Measurements from ENCODE around the gene PWWP2B.

GRCh38 chr10:132457328-132458070, 60.5 kb downstream of the PWWP2B start:
- TF ChIP-seq CTCF (IDR thresholded peaks at IDR 0.05) = no peak
- no peak for TF ChIP-seq PREB (CRISPR knock-in tag; IDR thresholded peaks at IDR 0.05; ENCODE audit: borderline replicate concordance)
- TF ChIP-seq ZNF219 (CRISPR knock-in tag; IDR thresholded peaks at IDR 0.05; ENCODE audit: borderline replicate concordance) = no peak
- TF ChIP-seq, protein P1, sequence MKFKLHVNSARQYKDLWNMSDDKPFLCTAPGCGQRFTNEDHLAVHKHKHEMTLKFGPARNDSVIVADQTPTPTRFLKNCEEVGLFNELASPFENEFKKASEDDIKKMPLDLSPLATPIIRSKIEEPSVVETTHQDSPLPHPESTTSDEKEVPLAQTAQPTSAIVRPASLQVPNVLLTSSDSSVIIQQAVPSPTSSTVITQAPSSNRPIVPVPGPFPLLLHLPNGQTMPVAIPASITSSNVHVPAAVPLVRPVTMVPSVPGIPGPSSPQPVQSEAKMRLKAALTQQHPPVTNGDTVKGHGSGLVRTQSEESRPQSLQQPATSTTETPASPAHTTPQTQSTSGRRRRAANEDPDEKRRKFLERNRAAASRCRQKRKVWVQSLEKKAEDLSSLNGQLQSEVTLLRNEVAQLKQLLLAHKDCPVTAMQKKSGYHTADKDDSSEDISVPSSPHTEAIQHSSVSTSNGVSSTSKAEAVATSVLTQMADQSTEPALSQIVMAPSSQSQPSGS (CRISPR knock-in tag; IDR thresholded peaks at IDR 0.05; ENCODE audit: borderline replicate concordance, low read depth) = no peak
- no peak for TF ChIP-seq TCF7 (CRISPR knock-in tag; IDR thresholded peaks at IDR 0.05; ENCODE audit: low read depth)
- no peak for TF ChIP-seq RELA (CRISPR knock-in tag; IDR thresholded peaks at IDR 0.05; ENCODE audit: borderline replicate concordance)
- TF ChIP-seq RORB (CRISPR knock-in tag; IDR thresholded peaks at IDR 0.05) = no peak
- TF ChIP-seq, protein P2, sequence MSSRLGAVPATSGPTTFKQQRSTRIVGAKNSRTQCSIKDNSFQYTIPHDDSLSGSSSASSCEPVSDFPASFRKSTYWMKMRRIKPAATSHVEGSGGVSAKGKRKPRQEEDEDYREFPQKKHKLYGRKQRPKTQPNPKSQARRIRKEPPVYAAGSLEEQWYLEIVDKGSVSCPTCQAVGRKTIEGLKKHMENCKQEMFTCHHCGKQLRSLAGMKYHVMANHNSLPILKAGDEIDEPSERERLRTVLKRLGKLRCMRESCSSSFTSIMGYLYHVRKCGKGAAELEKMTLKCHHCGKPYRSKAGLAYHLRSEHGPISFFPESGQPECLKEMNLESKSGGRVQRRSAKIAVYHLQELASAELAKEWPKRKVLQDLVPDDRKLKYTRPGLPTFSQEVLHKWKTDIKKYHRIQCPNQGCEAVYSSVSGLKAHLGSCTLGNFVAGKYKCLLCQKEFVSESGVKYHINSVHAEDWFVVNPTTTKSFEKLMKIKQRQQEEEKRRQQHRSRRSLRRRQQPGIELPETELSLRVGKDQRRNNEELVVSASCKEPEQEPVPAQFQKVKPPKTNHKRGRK (CRISPR knock-in tag; IDR thresholded peaks at IDR 0.05; ENCODE audit: borderline replicate concordance) = no peak
- no peak for TF ChIP-seq SP1 (CRISPR knock-in tag; conservative IDR thresholded peaks at IDR 0.05)
- TF ChIP-seq MAX (CRISPR knock-in tag; IDR thresholded peaks at IDR 0.05) = no peak
- no peak for TF ChIP-seq ZNF396 (CRISPR knock-in tag; IDR thresholded peaks at IDR 0.05; ENCODE audit: borderline replicate concordance)
- TF ChIP-seq ERG (CRISPR knock-in tag; IDR thresholded peaks at IDR 0.05) = no peak
- TF ChIP-seq, protein P3, sequence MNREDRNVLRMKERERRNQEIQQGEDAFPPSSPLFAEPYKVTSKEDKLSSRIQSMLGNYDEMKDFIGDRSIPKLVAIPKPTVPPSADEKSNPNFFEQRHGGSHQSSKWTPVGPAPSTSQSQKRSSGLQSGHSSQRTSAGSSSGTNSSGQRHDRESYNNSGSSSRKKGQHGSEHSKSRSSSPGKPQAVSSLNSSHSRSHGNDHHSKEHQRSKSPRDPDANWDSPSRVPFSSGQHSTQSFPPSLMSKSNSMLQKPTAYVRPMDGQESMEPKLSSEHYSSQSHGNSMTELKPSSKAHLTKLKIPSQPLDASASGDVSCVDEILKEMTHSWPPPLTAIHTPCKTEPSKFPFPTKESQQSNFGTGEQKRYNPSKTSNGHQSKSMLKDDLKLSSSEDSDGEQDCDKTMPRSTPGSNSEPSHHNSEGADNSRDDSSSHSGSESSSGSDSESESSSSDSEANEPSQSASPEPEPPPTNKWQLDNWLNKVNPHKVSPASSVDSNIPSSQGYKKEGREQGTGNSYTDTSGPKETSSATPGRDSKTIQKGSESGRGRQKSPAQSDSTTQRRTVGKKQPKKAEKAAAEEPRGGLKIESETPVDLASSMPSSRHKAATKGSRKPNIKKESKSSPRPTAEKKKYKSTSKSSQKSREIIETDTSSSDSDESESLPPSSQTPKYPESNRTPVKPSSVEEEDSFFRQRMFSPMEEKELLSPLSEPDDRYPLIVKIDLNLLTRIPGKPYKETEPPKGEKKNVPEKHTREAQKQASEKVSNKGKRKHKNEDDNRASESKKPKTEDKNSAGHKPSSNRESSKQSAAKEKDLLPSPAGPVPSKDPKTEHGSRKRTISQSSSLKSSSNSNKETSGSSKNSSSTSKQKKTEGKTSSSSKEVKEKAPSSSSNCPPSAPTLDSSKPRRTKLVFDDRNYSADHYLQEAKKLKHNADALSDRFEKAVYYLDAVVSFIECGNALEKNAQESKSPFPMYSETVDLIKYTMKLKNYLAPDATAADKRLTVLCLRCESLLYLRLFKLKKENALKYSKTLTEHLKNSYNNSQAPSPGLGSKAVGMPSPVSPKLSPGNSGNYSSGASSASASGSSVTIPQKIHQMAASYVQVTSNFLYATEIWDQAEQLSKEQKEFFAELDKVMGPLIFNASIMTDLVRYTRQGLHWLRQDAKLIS (CRISPR knock-in tag; IDR thresholded peaks at IDR 0.05; ENCODE audit: borderline replicate concordance) = no peak
- TF ChIP-seq ZNF138 (CRISPR knock-in tag; conservative IDR thresholded peaks at IDR 0.05) = no peak

All from WTC11 (cell line).